HEK293T (cell line): ENCODE measurements around the gene AUNIP.

Experiments
- BHLHE40 ChIP-seq: fragments of 450-650 bp; IDR thresholded peaks from 2 replicates; pipeline ENCODE4 v1.6.1; 2016; ENCODE audit warnings: mild to moderate bottlenecking, moderate library complexity, borderline replicate concordance
- CTBP1 ChIP-seq: fragments of 450-650 bp; IDR thresholded peaks from 2 replicates; pipeline ENCODE4 v1.6.1; 2016; ENCODE audit warnings: borderline replicate concordance
- ELF4 ChIP-seq: fragments of 450-650 bp; IDR thresholded peaks from 2 replicates; pipeline ENCODE4 v1.6.1; 2017; ENCODE audit warnings: antibody characterized with exemption
- FOXA1 ChIP-seq: fragments of 450-650 bp; IDR thresholded peaks from 2 replicates; pipeline ENCODE4 v1.6.1; 2016; ENCODE audit warnings: mild to moderate bottlenecking
- FOXK2 ChIP-seq: fragments of 450-650 bp; IDR thresholded peaks from 2 replicates; pipeline ENCODE4 v1.6.1; 2016; ENCODE audit warnings: mild to moderate bottlenecking
- FOXM1 ChIP-seq: fragments of 450-650 bp; IDR thresholded peaks from 2 replicates; pipeline ENCODE4 v1.6.1; 2017; ENCODE audit warnings: mild to moderate bottlenecking, borderline replicate concordance
- HDGF ChIP-seq: fragments of 450-650 bp; IDR thresholded peaks from 2 replicates; pipeline ENCODE4 v1.6.1; 2017; ENCODE audit warnings: antibody characterized with exemption, borderline replicate concordance
- NFRKB ChIP-seq: fragments of 450-650 bp; IDR thresholded peaks from 2 replicates; pipeline ENCODE4 v1.6.1; 2016; ENCODE audit warnings: mild to moderate bottlenecking, moderate library complexity
- SP1 ChIP-seq: fragments of 450-650 bp; IDR thresholded peaks from 2 replicates; pipeline ENCODE4 v1.6.1; 2017
- SUZ12 ChIP-seq: fragments of 450-650 bp; IDR thresholded peaks from 2 replicates; pipeline ENCODE4 v1.6.1; 2016; ENCODE audit warnings: mild to moderate bottlenecking
- ZNF384 ChIP-seq: fragments of 450-650 bp; IDR thresholded peaks from 2 replicates; pipeline ENCODE4 v1.6.1; 2016

DNA sequence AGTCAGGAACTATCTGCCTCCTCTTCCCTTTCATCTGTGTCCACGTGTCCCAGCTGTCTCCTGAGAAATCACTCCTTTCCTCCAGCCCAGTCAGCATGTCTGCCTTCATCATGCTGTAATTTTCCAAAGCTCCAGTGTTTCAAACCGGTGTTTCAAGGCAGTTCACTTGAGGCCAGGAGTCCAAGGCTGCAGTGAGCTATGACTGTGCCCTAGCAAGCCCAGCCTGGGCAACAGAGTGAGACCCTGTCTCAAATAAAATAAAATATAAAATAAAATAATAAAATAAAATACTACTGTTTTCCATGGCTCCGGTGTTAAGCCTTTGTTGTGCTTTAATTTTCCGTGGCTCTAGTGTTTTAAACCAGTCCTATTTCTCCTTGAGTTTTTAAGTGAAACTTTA, 67.1 kb downstream of the AUNIP start:
- no peak for TF ChIP-seq ELF4
- no peak for TF ChIP-seq SP1
- TF ChIP-seq SUZ12 = no peak
- no peak for TF ChIP-seq FOXM1
- no peak for TF ChIP-seq BHLHE40
- TF ChIP-seq FOXA1 = no peak
- no peak for TF ChIP-seq ZNF384
- TF ChIP-seq FOXK2 = no peak
- TF ChIP-seq NFRKB = no peak
- no peak for TF ChIP-seq HDGF
- TF ChIP-seq CTBP1 = no peak
